ENCODE results near the gene PGAM4.
"Not testable (repeated sequence)": the region's sequence is repeated elsewhere in the genome, so short reads cannot be mapped to it uniquely, and the experiment has no call there.

Gene PGAM4
- total RNA-seq = 0 reads per million in 2 donors

DNA sequence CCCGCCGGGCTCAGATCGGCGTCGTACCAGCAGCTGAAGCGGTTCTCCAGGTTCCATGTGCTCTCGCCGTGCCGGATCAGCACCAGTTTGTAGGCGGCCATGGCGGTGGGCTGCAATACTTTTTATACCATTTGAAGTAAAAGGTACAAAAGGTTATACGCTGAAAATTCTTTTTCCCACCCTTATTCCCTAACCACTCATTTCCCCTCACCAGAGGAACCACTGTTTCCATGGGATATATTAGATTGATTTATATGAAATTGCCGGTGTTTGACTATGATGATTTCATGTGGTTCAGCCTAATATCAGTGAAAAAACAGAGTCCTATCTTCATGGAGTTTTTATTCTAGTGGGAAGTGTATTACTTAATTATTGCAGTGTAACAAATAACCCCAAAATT, at the start of gene PGAM4:
Gene PGAM4, minus strand, starts transcription at position 101 of the 400 bp plus-strand sequence. Its CDS starts 0 bp downstream, at position 101.
- DNase-seq = no peak

DNA sequence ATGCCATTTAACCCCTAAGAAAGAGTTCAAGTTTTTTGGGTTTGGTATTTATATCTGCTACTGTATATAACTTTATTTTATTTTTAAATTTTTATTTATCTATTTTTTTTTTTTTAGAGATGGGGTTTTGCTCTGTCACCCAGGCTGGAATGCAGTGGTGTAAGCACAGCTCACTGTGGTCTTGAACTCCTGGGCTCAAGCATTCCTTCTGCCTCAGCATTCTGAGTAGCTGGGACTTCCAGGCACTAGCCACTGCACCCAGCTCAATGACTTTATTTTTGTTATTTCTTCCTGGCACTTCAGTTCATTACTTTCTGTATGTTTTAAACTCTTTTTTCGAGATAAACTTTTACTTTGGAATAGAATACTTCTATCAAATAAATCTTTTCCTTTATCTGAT, 42.4 kb upstream of the PGAM4 start:
- DNase-seq = no peak

DNA sequence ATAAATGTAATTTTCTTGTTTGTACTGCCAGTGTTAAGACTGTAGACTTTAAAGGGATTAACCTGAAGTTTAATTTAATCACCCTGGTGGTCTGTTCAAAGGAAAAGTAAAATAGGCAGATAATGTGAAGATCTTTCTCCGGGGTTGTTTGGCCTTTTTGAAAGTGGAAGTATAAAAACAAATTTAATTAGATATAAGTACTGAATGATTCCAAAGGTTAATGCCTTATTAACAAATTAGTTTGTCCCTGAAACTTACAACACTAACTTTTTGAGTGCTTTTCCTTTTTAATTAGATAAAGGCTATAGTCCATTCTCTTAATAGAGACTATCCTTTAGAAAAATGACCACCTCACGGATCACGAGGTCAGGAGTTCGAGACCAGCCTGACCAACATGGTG, 10.4 kb upstream of the PGAM4 start:
- DNase-seq = no peak

DNA sequence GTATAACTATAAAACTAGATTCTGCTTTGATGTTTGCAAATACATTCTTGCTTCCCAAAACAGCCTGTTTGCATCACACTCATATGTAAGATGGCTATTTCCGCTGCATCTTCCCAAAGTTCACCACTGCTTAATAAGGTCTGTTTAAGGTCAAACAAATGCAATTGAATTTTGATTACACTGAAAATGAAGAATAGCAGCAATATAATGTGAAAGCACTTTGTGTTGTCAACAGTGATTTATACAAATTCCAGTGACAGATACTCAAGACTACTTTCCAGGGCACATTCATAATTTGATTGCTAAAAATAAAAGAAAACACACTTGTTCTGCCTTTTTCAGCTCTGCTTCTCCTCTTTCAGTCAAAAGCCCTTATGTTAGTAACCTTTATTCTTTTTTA, 8.1 kb upstream of the PGAM4 start:
- no peak for DNase-seq

DNA sequence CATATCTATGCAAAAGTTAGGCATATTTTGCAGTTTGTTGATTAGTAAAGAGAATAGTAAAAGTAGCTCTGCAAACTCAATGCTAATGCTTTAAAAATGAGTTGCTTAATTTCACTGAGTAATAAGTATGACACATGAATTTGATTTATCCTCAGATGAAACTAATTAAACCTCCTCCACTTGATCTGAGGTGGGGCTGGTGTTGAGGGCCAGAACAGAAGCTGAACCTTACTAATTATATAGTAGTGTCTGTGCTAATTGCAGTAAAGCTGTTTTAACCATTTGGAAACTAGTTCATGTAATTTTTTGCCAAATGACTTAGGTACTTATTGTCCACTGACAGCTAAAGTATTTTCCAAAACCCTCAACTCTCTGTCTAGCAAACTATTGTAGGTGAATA, 7.7 kb upstream of the PGAM4 start:
- no peak for DNase-seq

DNA sequence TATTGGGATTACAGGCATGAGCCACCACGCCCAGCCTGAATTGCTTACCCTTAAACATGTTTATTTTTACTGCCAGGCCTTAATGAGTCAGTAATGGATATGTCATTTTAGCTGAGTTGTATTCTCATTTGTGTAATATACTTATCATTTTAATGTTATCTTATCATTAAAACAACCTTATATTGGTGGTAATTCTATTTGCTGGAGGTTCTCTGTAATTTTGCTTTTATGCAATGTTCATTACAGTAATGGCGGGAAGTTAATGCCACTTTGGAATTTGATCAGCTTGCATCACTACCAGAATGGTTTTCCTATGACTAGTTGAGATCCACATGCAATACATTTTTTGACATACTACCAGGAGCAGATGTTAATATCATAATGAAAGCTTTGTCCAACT, 6.3 kb upstream of the PGAM4 start:
- DNase-seq = no peak

DNA sequence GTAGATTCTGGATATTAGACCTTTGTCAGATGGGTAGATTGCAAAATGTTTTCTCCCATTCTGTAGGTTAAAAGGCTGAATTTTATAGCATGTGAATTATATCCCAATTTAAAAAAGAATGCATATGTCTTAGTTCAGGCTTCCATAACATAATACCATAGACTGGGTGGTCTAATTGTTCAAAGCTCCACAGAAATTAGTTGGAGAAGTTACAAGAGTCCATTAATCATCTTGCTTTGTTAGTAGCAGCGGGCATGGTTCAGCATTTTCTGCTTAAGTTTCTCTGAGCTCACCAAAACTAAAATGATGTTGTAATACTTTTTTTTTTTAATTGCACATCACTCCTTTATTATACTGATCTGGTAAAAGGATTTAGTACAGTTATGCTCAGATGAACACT, 1.8 kb downstream of the PGAM4 start:
- no peak for DNase-seq

DNA sequence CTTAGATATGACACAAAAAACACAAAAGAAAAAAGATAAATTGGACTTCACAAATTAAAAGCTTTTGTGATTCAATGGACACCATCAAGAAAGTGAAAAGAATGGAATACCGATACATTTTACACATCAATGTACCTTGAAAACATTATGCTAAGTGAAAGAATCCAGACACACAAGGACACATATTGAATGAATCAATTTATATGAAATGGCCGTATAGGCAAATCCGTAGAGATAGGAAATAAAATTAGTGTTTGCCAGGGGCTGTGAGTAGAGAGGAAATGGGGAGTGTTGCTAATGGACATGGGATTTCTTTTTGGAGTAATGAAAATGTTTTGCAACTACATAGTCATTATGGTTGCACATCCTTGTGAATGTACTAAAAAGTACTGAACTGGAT, 3.1 kb downstream of the PGAM4 start:
- DNase-seq = no peak

DNA sequence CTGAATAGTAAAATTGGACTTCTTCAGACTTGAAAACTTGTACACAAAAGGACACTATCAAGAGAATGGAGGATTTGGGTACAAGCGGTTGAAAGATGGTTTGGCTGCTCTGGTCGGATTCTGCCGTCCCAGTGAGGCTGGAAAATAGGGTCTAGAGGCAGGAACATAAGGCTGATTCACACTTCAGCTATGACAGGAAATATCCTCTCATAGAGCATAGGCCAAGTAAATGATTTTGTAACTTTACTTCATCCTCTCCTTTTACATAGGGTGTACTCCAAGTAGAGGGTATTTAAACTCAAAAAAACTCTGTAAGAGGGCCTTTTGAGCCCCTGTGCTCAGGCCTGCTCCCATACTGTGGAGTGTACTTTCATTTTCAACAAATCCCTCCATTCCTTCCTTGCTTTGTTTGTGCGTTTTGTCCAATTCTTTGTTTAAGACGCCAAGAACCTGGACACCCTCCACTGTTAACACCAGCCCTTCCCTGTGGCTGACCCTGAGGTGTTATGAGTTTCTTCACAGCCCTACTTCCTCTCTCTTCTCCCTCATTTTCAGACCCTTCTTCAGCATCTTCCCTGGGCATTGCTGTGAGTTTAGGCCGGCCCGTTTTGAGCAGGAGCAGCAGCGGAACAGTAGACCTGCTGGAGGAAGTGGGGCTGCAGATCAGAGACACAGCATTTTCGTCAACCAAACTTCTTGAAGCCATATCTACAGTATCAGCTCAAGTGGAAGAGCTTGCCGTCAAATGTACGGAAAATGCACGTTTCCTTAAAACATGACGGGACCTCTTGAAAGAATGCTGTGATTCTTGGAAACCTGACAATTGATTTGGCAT, 7.2 kb downstream of the PGAM4 start:
- no peak for DNase-seq

DNA sequence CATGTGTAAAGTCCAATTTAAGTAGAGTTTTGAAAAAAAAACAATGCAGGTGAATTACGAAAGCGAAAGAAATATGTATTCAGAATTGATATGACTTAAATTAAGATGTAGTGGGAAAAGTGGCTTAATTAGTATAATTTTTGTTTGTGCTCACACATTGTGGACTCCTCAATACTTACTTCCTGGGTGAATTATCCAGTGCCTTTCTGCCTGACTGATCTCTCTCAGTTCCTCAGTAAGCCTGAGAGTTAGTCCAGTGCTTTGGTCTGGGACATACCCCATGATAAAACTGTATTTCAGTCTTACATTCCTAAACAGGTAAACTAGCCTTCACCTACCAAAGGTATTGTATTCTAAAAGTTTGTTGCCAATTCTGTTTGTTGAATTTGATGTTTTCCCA, 8.4 kb downstream of the PGAM4 start:
- DNase-seq = no peak

DNA sequence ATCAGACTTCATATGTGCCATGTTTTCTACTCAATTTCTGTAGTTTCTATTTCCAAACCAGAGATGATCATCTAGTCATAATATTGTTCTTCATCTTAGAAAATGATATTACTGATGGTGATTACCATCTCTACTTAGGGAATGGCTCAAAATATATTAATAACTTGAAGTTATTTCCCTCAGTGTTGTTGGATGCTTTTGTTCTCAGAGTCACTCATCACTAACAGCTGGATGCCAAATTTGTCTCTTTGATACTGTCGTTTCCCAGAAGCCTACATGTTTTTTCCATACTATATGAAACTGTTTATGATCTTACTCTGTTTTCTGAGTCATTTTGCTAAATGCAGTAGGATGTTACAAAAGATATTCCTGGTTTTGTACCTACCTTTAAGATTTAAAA, 8.9 kb downstream of the PGAM4 start:
- no peak for DNase-seq

DNA sequence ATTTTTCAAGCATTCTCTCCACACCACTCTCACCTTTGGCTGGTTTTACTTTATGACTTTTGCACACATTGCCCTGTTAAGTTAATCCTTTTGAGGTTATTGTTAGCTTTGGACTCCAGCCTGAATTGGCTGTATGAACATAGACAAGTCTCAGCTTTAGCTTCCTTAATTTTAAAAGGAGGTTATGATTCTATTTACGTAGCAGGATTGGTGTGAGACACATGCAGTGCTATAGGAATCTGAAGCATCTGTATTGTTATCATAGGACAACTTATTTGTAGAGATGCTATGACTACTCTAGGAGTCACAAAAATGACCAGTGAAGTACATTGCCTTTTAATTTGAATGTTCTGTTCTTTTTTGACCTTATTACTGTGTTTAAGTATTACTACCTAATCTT, 15.7 kb downstream of the PGAM4 start:
- DNase-seq = no peak

DNA sequence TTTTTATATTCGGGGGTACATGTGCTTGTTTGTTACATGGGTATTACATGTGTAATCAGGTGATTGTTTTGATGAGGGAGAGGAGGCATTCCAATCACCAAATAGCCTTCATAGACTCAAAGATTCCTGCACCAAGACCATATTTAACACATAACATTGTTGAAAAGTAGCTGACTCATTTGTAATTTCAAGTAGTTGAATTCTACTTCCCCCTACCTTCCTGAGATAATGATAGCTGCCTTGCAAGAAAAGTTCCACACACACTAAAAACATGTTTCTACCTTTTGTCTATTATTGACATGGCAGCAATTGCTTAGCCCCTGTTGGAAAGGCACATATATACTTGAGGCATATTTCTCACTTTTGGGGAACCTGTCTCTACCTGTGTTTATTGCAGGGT, 16.1 kb downstream of the PGAM4 start:
- DNase-seq = no peak

DNA sequence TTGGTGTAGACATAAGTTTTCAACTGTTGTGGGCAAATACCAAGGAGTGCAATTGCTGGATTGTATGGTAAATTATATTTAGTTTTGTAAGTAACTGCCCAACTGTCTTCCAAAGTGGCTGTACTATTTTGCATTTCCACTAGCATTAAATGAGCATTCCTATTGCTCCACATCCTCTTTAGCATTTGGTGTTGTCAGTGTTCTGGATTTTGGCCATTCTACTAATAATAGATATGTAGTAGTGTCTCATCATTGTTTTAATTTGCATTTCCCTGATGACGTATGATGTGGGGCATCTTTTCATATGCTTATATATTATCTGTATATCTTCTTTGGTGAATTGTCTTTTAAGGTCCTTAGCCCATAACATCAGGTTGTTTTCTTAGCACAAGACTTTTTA, 17.3 kb downstream of the PGAM4 start:
- DNase-seq = no peak

DNA sequence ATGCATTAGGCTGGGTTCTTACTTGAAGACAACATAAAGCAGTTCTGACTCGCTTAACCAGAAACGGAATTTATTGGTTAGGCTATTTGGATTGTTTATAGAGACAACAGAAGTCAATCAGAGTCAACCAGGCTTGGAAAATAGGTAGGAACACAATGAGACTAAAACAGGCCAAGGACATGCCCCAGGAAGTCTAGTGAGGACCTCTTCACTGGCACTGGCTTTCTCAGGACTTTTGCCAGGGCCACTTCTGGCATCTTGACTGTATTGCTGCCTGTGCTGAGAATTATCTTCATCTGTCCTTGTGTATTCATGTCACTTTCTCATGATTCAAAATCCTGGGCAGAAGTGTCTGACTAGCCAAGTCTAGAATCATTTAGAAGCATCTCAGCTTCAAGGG, 19.6 kb downstream of the PGAM4 start:
- DNase-seq = no peak

DNA sequence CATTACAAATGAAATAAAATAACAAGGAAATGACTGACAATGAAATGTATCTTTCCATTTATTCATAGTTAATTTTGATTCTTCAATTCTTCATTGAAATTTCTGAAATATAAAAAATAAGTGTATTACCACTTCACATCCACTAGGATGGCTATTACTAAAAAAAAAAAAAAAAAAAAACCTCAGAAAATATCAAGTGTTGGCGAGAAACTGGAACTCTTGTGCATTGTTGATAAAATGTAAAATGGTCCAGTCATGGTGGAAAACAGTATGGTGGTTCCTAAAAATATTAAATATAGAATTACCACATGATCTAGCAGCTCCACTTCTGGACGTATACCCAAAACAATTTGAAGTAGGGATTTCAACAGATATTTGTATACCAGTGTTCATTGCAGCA, 22.9 kb downstream of the PGAM4 start:
- DNase-seq = no peak

DNA sequence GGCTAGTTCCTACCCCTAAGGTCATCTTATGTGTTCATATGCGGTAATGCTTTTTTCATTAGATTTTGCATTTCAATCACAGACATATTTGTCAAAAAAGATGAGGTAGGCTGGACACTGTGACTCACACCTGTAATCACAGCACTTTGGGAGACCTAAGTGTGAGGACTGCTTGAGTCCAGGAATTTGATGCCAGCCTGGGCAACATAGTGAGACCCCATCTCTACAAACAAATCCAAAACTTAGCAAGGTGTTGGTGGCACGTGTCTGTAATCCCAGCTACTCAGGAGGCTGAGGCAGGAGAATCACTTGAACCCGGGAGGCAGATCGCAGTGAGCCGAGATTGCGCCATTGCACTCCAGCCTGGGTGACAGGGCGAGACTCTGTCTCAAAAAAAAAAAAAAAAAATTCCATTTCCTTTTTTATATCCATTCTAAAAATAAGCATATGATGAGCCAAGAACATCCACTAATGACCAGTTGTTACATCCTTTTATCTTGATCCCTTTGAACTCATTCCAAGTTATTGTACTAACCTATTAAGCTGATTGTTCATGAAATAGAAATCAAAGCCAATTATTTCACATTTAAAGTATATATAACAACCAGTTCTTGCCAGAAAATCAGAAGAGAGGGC, 23.4 kb downstream of the PGAM4 start:
- DNase-seq = no peak

DNA sequence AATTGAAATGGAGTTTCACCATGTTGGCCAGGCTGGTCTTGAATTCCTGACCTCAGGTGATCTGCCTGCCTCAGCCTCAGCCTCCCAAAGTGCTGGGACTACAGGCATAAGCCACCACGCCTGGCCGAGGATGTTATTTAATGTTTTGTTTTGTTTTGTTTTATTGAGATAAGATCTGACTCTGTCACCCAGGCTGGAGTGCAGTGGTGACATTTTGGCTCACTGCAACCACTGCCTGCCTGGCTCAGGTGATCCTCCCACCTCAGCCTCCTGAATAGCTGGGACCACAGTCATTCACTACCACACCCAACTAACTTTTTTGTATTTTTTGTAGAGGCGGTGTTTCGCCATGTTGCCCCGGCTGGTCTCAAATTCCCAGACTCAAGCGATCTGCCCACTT, 24.4 kb downstream of the PGAM4 start:
- not testable (repeated sequence) for DNase-seq

DNA sequence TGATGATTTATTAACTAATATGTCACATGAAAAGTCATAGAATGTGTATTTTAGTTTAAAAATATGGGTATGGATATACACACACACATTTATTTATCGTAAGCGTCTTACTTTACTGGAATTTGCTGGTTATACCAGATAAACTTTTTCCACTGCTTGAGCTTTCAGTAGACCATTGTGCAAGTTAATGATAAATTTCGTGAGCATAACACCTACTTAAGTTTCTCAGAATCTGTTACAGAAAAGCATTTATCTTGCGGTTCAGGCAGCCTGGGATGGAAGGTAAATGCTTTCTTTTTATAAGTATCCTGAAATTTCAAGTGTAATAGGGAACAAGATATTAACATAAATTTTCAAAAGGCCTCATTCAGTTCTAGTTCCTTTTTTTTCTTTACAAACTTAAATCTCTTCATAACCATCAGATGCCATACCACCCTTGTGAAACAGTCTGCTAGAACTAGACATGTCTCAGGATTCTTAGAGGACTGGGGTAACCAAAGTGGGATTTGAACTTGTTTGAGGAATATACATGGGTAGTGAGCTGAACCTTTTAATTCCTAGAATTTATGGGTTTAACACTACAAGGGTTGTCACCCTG, 31.3 kb downstream of the PGAM4 start:
- DNase-seq = no peak

DNA sequence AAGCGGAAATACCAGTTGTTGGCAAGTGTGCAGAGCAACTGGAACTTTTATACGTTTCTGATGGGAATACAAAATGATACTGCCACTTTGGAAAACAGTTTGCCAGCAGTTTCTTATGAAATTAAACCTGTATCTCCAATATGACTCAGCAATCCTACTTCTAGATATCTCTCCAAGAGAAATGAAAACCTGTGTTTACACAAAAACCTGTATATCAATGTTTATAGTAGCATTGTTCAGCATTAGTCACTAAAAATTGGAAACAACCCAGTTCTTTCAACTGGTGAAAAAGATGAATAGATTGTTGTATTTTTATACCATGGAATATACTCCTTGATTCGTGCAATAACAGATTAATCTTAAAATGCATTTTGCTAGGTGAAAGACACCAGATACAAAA, 32.1 kb downstream of the PGAM4 start:
- DNase-seq = no peak

DNA sequence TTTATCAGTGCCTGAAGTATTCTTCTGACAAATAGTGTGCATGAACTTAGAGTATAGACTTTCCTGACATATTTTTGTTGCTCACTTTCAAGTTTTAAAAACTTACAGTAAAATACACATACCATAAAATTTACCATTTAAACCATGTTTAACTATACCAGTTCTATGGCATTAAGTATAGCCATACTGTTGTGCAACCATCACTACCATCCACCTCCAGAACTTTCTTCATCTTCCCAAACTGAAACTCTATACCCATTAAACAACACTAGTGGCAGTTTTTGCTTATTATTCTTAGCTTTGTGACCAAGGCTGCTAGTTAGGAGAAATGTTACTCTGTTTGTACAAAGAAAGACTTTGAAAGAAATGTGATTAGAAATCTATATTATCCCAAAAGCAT, 33.1 kb downstream of the PGAM4 start:
- DNase-seq = no peak

DNA sequence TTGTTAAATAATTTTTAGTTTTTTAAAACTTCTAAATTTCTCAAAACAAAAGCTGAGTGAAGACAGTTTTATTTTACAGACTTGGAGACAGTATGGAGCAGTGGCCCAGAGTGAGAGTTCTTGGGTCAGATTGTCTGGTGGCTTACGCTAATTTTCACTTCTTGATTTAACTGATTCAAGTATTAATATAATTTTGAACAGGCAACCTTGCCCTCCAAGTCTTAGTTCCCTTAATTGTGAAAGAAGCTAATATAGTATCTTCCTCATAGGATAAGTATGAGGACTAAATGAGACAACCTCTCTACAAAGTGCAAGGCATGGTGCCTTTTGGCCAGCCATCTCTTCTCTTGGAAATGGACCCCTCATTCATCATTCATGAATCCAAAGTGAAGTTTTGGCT, 33.6 kb downstream of the PGAM4 start:
- no peak for DNase-seq

DNA sequence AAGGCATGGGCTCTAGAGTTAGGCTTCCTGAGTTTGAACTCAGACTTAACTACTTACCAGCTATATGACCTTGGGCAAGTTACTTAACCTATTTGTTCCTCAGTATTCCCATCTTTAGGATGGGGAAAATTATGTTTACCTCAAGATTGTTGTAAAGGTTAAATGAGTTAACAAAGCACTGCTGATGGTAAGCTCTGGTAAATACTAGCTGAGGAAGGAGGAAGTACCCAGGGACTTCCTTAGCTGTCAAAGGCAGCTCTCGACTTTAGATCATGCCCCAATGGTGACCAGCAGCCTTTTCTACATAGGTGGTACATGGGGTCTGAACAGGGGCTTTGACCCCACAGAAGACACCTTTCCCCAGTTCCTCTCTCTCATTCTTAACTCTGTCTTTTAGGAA, 38.9 kb downstream of the PGAM4 start:
- no peak for DNase-seq

DNA sequence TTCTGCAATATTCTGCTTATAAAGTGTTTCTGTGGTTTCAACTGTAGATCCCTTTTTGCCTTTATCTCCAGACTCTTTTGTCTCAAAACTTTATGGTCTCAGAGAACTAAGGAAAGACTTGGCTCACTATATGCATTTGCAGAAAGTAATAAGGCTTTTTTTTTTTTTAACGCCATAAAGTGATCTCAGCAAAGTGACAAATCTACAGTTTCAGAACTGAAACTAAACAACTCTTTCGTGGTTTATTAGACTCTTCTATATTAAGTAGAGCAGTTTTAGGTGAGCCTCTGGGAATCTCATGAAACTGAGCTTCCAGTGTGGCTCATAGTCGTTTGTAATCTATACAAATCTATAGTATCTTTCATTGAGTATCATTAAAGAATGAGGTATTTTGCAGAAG, 43.7 kb downstream of the PGAM4 start:
- DNase-seq = no peak

All from activated gamma-delta T cell (primary cell).